HepG2 (cell line): ENCODE measurements around the gene COMMD7. TPM values are rescaled to one million over a fixed set of nuclear protein-coding genes. Genes with fewer than 3 reads are reported as not detected.

Experiments used
- E2F2 ChIP-seq: sonication (generic); formaldehyde crosslinking; IDR thresholded peaks from 2 replicates; pipeline ENCODE4 v1.4.0; 2020; ENCODE audit warnings: missing genetic modification reagents, borderline replicate concordance
- HOXA5 ChIP-seq: sonication (generic); formaldehyde crosslinking; IDR thresholded peaks from 2 replicates; pipeline ENCODE4 v1.4.0; 2020; ENCODE audit warnings: missing genetic modification reagents
- IKZF4 ChIP-seq: sonication (generic); formaldehyde crosslinking; IDR thresholded peaks from 2 replicates; pipeline ENCODE4 v1.5.1; 2020; ENCODE audit warnings: borderline replicate concordance, mild to moderate bottlenecking, low read depth, missing genetic modification reagents; ENCODE audit errors: not compliant biosample characterization
- KMT2A ChIP-seq: sonication (generic); formaldehyde crosslinking; IDR thresholded peaks from 2 replicates; pipeline ENCODE4 v1.4.0; 2020; ENCODE audit warnings: missing genetic modification reagents
- NFATC3 ChIP-seq: sonication (generic); formaldehyde crosslinking; IDR thresholded peaks from 2 replicates; pipeline ENCODE4 v1.5.1; 2020; ENCODE audit warnings: mild to moderate bottlenecking, missing genetic modification reagents
- NR2F2 ChIP-seq: IDR thresholded peaks from 2 replicates; pipeline ENCODE4 v1.6.1; 2012; ENCODE audit warnings: low read depth, inconsistent platforms, borderline replicate concordance
- REL ChIP-seq: sonication (generic); formaldehyde crosslinking; conservative IDR thresholded peaks from 2 replicates; pipeline ENCODE4 v1.8.0; 2022; ENCODE audit warnings: mild to moderate bottlenecking, missing genetic modification reagents, moderate library complexity
- SMARCE1 ChIP-seq: fragments of 450-650 bp; IDR thresholded peaks from 2 replicates; pipeline ENCODE4 v1.6.1; 2017; ENCODE audit warnings: borderline replicate concordance
- TGIF2 ChIP-seq: IDR thresholded peaks from 2 replicates; pipeline ENCODE4 v1.6.1; 2016; ENCODE audit warnings: control low read depth, missing compliant biosample characterization
- ZBTB3 ChIP-seq: sonication (generic); formaldehyde crosslinking; IDR thresholded peaks from 2 replicates; pipeline ENCODE4 v1.4.0; 2020; ENCODE audit warnings: low read depth, mild to moderate bottlenecking, moderate library complexity, missing genetic modification reagents, borderline replicate concordance
- ZFP36L2 ChIP-seq: sonication (generic); formaldehyde crosslinking; IDR thresholded peaks from 2 replicates; pipeline ENCODE4 v1.4.0; 2020; ENCODE audit warnings: missing genetic modification reagents
- ZHX2 ChIP-seq, 2 experiments: sonication (generic) in 1 of 2; formaldehyde crosslinking in 1 of 2; IDR thresholded peaks; 2 replicates each; pipeline versions ENCODE4 v1.6.1 to v1.9.0; 2014 to 2022; ENCODE audit warnings: antibody characterized with exemption in 1 of 2, borderline replicate concordance in 1 of 2, inconsistent platforms in 1 of 2, low read depth in 1 of 2, missing genetic modification reagents in 1 of 2
- ZNF274 ChIP-seq: sonication (generic); formaldehyde crosslinking; IDR thresholded peaks from 2 replicates; pipeline ENCODE4 v1.5.1; 2020; ENCODE audit warnings: mild to moderate bottlenecking, missing genetic modification reagents
- ZNF512B ChIP-seq: sonication (generic); formaldehyde crosslinking; IDR thresholded peaks from 2 replicates; pipeline ENCODE4 v1.5.1; 2020; ENCODE audit warnings: missing genetic modification reagents, mild to moderate bottlenecking, borderline replicate concordance
- ZNF614 ChIP-seq: IDR thresholded peaks from 2 replicates; pipeline ENCODE4 v1.6.1; 2018; ENCODE audit warnings: missing biosample characterization, missing genetic modification reagents, inconsistent platforms, borderline replicate concordance
- polyA plus RNA-seq, 8 experiments: library from polyadenylated mRNA; depleted of rRNA in 3 of 8; stranded (reverse) in 7 of 8; unstranded in 1 of 8; fragments of >200 nt; fragmentation: Illumina TruSeq in 4 of 8; extraction: Trizol in 4 of 8; gene quantifications; 2 replicates each; pipeline versions ENCODE4 v1.2.1 to v1.2.3, GENCODE V29; 2011 to 2016; ENCODE audit warnings: low read depth in 4 of 8, missing spikeins in 1 of 8, mixed read lengths in 1 of 8; ENCODE audit not compliant: insufficient read depth in 1 of 8
- total RNA-seq, 5 experiments: library from RNA; depleted of rRNA; stranded (reverse); fragments of >200 nt; fragmentation: Illumina TruSeq; extraction: Trizol; gene quantifications; 2 replicates each; pipeline ENCODE4 v1.2.3, GENCODE V29; 2016; ENCODE audit warnings: low read depth in 1 of 5
- TF ChIP-seq, protein P1 (sequence below): IDR thresholded peaks from 2 replicates; pipeline ENCODE4 v1.6.1; 2016; ENCODE audit warnings: low read depth, control low read depth

COMMD7 gene
- total and polyA plus RNA-seq, 2 of the 13 experiments (the other 11 are each of a cell fraction or from before 2014, with no cell fraction given) = 42.1 to 53.3 TPM

- TF ChIP-seq ZNF512B (no peak), REL (CRISPR knock-in tag) (0 out of 2 replicates have a peak, but pooled peaks have one; percentile 81), SMARCE1 (no peak), KMT2A (CRISPR knock-in tag) (peak; percentile 82), ZNF614 (no peak), NFATC3 (no peak), E2F2 (no peak), IKZF4 (no peak), ZBTB3 (CRISPR knock-in tag) (no peak), NR2F2 (no peak), TGIF2 (CRISPR knock-in tag) (0 out of 2 replicates have a peak, but pooled peaks have one; percentile 22), HOXA5 (CRISPR knock-in tag) (no peak), ZHX2 (IDR thresholded peaks at IDR 0.05; ENCODE audit: low read depth) (peak; percentile 33; the same call in 1 of the 2 replicates), ZHX2 (CRISPR knock-in tag; IDR thresholded peaks at IDR 0.05; ENCODE audit: borderline replicate concordance) (peak; percentile 74; the same call in 1 of the 2 replicates), ZNF274 (CRISPR knock-in tag) (no peak), ZFP36L2 (CRISPR knock-in tag) (no peak)
- TF ChIP-seq, protein P1, sequence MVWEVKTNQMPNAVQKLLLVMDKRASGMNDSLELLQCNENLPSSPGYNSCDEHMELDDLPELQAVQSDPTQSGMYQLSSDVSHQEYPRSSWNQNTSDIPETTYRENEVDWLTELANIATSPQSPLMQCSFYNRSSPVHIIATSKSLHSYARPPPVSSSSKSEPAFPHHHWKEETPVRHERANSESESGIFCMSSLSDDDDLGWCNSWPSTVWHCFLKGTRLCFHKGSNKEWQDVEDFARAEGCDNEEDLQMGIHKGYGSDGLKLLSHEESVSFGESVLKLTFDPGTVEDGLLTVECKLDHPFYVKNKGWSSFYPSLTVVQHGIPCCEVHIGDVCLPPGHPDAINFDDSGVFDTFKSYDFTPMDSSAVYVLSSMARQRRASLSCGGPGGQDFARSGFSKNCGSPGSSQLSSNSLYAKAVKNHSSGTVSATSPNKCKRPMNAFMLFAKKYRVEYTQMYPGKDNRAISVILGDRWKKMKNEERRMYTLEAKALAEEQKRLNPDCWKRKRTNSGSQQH (CRISPR knock-in tag) = peak; percentile 35; the same call in 1 of the 2 replicates
These were observed at the start of gene COMMD7 (continued) for GRCh38 chr20:32743237-32744112.
